ENCODE measurements around the gene PACSIN3. TPM values are rescaled to one million over a fixed set of nuclear protein-coding genes. Genes with fewer than 3 reads are reported as not detected.

Gene PACSIN3
- total and polyA plus RNA-seq, 2 of the 13 experiments (the other 11 are each of a cell fraction or from before 2014, with no cell fraction given): 47.9 to 93.3 TPM

GRCh38 chr11:47189100-47189834, 3.0 kb upstream of the PACSIN3 start (continued):
- TF ChIP-seq ZNF407 (CRISPR knock-in tag; IDR thresholded peaks at IDR 0.05; ENCODE audit: not compliant biosample characterization): no peak
- TF ChIP-seq RCOR2 (CRISPR knock-in tag; IDR thresholded peaks at IDR 0.05): peak; percentile 68; the same call in 1 of the 2 replicates
- TF ChIP-seq PRDM15 (CRISPR knock-in tag; IDR thresholded peaks at IDR 0.05): no peak
- TF ChIP-seq FOSL2 (CRISPR knock-in tag; IDR thresholded peaks at IDR 0.05): peak; percentile 80
- no peak; the same call in 1 of the 2 replicates for TF ChIP-seq ZBTB7B (CRISPR knock-in tag; IDR thresholded peaks at IDR 0.05)
- no peak for TF ChIP-seq ZFP82 (CRISPR knock-in tag; IDR thresholded peaks at IDR 0.05; ENCODE audit: borderline replicate concordance)
- no peak for TF ChIP-seq HNF1A (IDR thresholded peaks at IDR 0.05; ENCODE audit: low read depth)
- no peak for TF ChIP-seq HNF1A (CRISPR knock-in tag; IDR thresholded peaks at IDR 0.05; ENCODE audit: borderline replicate concordance)
- no peak for TF ChIP-seq ARID2 (CRISPR knock-in tag; IDR thresholded peaks at IDR 0.05; ENCODE audit: borderline replicate concordance)
- no peak for TF ChIP-seq FIP1L1 (IDR thresholded peaks at IDR 0.05; ENCODE audit: borderline replicate concordance, insufficient read depth, low read depth, low read length)
